A673 (cell line): ENCODE data around the gene TLE2. TPM values are rescaled to one million over a fixed set of nuclear protein-coding genes. Genes with fewer than 3 reads are reported as not detected.

Experiments used
- BruUV-seq: library from RNA; stranded (reverse); fragments of 400-500 nt; replicated peaks from 2 replicates; lab custom pipeline; 2021; lab: Mats Ljungman, UMichigan
- CTCF ChIA-PET: fragments of 300-600 bp; sonication (Branson Sonifier 250); formaldehyde crosslinking; loops from one replicate; lab custom pipeline; 2022; ENCODE audit warnings: antibody characterized with exemption; lab: Charles Lee
- POLR2A ChIA-PET: fragments of 300-600 bp; sonication (Branson Sonifier 250); formaldehyde crosslinking; loops from one replicate; lab custom pipeline; 2022; ENCODE audit warnings: antibody characterized with exemption; ENCODE audit not compliant: low non-redundant PET; lab: Charles Lee
- DNase-seq: peaks from one replicate; pipeline ENCODE4 v3.0.0-alpha.2; 2015; ENCODE audit warnings: low spot score
- H3K27ac ChIP-seq: fragments of 200-600 bp; sonication (generic); 2 replicates; pipeline ENCODE4 v1.5.1; 2016; ENCODE audit warnings: mixed run types, low read depth, mild to moderate bottlenecking, mixed read lengths, antibody characterized with exemption, low read length; ENCODE audit not compliant: poor library complexity, severe bottlenecking
- H3K27me3 ChIP-seq: fragments of 200-600 bp; sonication (generic); replicated peaks from 2 replicates; pipeline ENCODE4 v1.6.1; 2017; ENCODE audit warnings: mixed run types, low read depth, mild to moderate bottlenecking, mixed read lengths, antibody characterized with exemption, low read length; ENCODE audit not compliant: insufficient read depth, poor library complexity
- H3K36me3 ChIP-seq: fragments of 200-600 bp; sonication (generic); 2 replicates; pipeline ENCODE4 v1.6.1; 2016; ENCODE audit warnings: mixed run types, mild to moderate bottlenecking, mixed read lengths, antibody characterized with exemption, low read length; ENCODE audit not compliant: insufficient read depth, poor library complexity, severe bottlenecking
- H3K4me1 ChIP-seq: fragments of 200-600 bp; sonication (generic); 2 replicates; pipeline ENCODE4 v1.6.1; 2017; ENCODE audit warnings: mixed run types, mild to moderate bottlenecking, mixed read lengths, antibody characterized with exemption, low read length; ENCODE audit not compliant: insufficient read depth, poor library complexity, severe bottlenecking
- H3K4me3 ChIP-seq: fragments of 200-600 bp; sonication (generic); 2 replicates; pipeline ENCODE4 v1.5.1; 2016; ENCODE audit warnings: low read depth, mixed run types, mild to moderate bottlenecking, mixed read lengths, low read length; ENCODE audit not compliant: poor library complexity, severe bottlenecking
- H3K9me3 ChIP-seq: fragments of 200-600 bp; sonication (generic); 2 replicates; pipeline ENCODE4 v1.6.1; 2016; ENCODE audit warnings: mixed run types, low read depth, mild to moderate bottlenecking, mixed read lengths, antibody characterized with exemption, low read length; ENCODE audit not compliant: poor library complexity, severe bottlenecking
- CTCF ChIP-seq: fragments of 300-800, 200-600 bp; sonication (generic); conservative IDR thresholded peaks from 2 replicates; pipeline ENCODE4 v1.5.1; 2017; ENCODE audit warnings: low read depth, mild to moderate bottlenecking, antibody characterized with exemption, low read length, moderate library complexity, mixed read lengths
- EZH2 ChIP-seq: fragments of 200-600 bp; sonication (generic); IDR thresholded peaks from 2 replicates; pipeline ENCODE4 v1.6.1; 2017; ENCODE audit warnings: borderline replicate concordance, low read depth, mild to moderate bottlenecking, mixed read lengths, antibody characterized with exemption, low read length; ENCODE audit not compliant: poor library complexity, severe bottlenecking
- intact Hi-C: fragments of 100-400 bp; cut with micrococcal nuclease; formaldehyde crosslinking; loops from one replicate; pipeline ENCODE4 v1.10.0; 2022; ENCODE audit not compliant: unreplicated experiment
- total RNA-seq: library from RNA; stranded (reverse); gene quantifications from 2 replicates; pipeline ENCODE4 v1.2.3, GENCODE V29; 2021

The TLE2 gene
- total RNA-seq, 1 experiment from 2014 or later = 10.8 TPM

- BruUV-seq = no TSS peak
- H3K27me3 ChIP-seq = no peaks in the 10 kb centered on the region
- no peak for TF ChIP-seq EZH2
- peak; percentile 80 for TF ChIP-seq CTCF
- H3K36me3 ChIP-seq = no peaks in the 10 kb centered on the region
- H3K27ac ChIP-seq = no peak overlapping the region
- H3K4me1 ChIP-seq = no peaks in the 10 kb centered on the region
- intact Hi-C loops = loop anchor here (1.0 kb wide), 2 partner anchors 146 to 164 kb away; no protein-coding TSS in a partner anchor
- H3K9me3 ChIP-seq = no peaks in the 10 kb centered on the region
- ChIA-PET POLR2A (no interaction called here), CTCF (interaction anchor here (1.1 to 2.0 kb wide), 3 partner anchors 12 to 147 kb away, joined by 4 to 11 read pairs (median 6); no protein-coding TSS in a partner anchor)
- peak; percentile 87 for DNase-seq
- H3K4me3 ChIP-seq = no peak overlapping the region
These were observed 66.9 kb downstream of the TLE2 start for GRCh38 chr19:2962018-2962670.

- intact Hi-C loops = no loop called here
- DNase-seq = no peak
- CTCF ChIA-PET = no interaction called here
- Histone ChIP-seq H3K4me1 (no peaks in the 10 kb centered on the region), H3K27me3 (no peaks in the 10 kb centered on the region), H3K36me3 (no peaks in the 10 kb centered on the region), H3K4me3 (no peak overlapping the region), H3K27ac (no peak overlapping the region), H3K9me3 (no peaks in the 10 kb centered on the region)
- POLR2A ChIA-PET = no interaction called here
- no TSS peak for BruUV-seq
- TF ChIP-seq EZH2 = no peak
- no peak for TF ChIP-seq CTCF
These were observed 69.0 kb downstream of the TLE2 start for GRCh38 chr19:2960120-2960519.

- H3K4me1 ChIP-seq = no peaks in the 10 kb centered on the region
- DNase-seq = no peak
- H3K36me3 ChIP-seq = no peaks in the 10 kb centered on the region
- no peak overlapping the region for H3K27ac ChIP-seq
- ChIA-PET POLR2A (no interaction called here), CTCF (no interaction called here)
- no peaks in the 10 kb centered on the region for H3K27me3 ChIP-seq
- H3K9me3 ChIP-seq = no peaks in the 10 kb centered on the region
- no peak overlapping the region for H3K4me3 ChIP-seq
- intact Hi-C loops = loop anchor here (10.0 kb wide), 1 partner anchor 312 kb away; no protein-coding TSS in a partner anchor
- TF ChIP-seq EZH2 = no peak
- no peak for TF ChIP-seq CTCF
- BruUV-seq = no TSS peak
These were observed 71.9 kb downstream of the TLE2 start for GRCh38 chr19:2957160-2957559.
